Esophagus muscularis mucosa (tissue), 4 donors: ENCODE results near the gene TMEM179. TPM values are rescaled to one million over a fixed set of nuclear protein-coding genes. Genes with fewer than 3 reads are reported as not detected.

ENCODE experiments used
- DNase-seq: peaks from one replicate; pipeline ENCODE4 v3.0.0-alpha.2; 2017; ENCODE audit errors: extremely low spot score
- H3K27ac ChIP-seq, 4 donors: fragments of 200-600 bp; sonication (generic); replicated peaks in 1 of 4; 1 replicate in 3 of 4; 2 replicates in 1 of 4; pipeline ENCODE4 v1.5.1; 2016 to 2019; ENCODE audit warnings: mild to moderate bottlenecking in 1 of 4
- H3K27me3 ChIP-seq, 4 donors: fragments of 200-600 bp; sonication (generic); one replicate each; pipeline versions ENCODE4 v1.5.1 to v1.6.0; 2016 to 2019
- H3K36me3 ChIP-seq, 4 donors: fragments of 200-600 bp; sonication (generic); one replicate each; pipeline ENCODE4 v1.5.1; 2016 to 2019
- H3K4me1 ChIP-seq, 4 donors: fragments of 200-600 bp; sonication (generic); one replicate each; pipeline ENCODE4 v1.5.1; 2016 to 2019
- H3K4me3 ChIP-seq, 4 donors: fragments of 200-600 bp; sonication (generic); 1 replicate in 2 of 4; 2 replicates in 2 of 4; pipeline ENCODE4 v1.5.1; 2016 to 2019; ENCODE audit warnings: mild to moderate bottlenecking in 4 of 4, moderate library complexity in 1 of 4
- H3K9me3 ChIP-seq, 4 donors: fragments of 200-600 bp; sonication (generic); 1 replicate in 3 of 4; 2 replicates in 1 of 4; pipeline ENCODE4 v1.5.1; 2016 to 2019
- EP300 ChIP-seq: sonication (generic); formaldehyde crosslinking; IDR thresholded peaks from one replicate; pipeline ENCODE4 v1.6.1; 2017; ENCODE audit warnings: antibody characterized with exemption
- POLR2A ChIP-seq: fragments of 450-650 bp; IDR thresholded peaks from one replicate; pipeline ENCODE4 v1.6.1; 2017; ENCODE audit warnings: antibody characterized with exemption, moderate library complexity, mild to moderate bottlenecking, low read depth
- POLR2AphosphoS5 ChIP-seq, 2 donors: sonication (generic); formaldehyde crosslinking; IDR thresholded peaks; one replicate each; pipeline ENCODE4 v1.6.1; 2017; ENCODE audit warnings: antibody characterized with exemption in 2 of 2
- WGBS: methylation state at CpG from one replicate; pipeline ENCODE4 v1.1.5; 2018; 5-methylcytosine and 5-hydroxymethylcytosine counted together
- intact Hi-C: fragments of 100-400 bp; cut with DNase I; formaldehyde crosslinking; loops from one replicate; pipeline ENCODE4 v1.15.1; 2023
- total RNA-seq, 4 donors: library from RNA; depleted of rRNA; stranded (reverse); fragments of >200 nt; gene quantifications; one replicate each; pipeline versions ENCODE4 v1.1.0 to v1.2.1, GENCODE V29; 2016
- TF ChIP-seq, protein P1 (sequence below), 3 experiments: fragments of 200-600 bp in 2 of 3; fragments of 450-650 bp in 1 of 3; sonication (generic) in 2 of 3; IDR thresholded peaks; one replicate each; pipeline ENCODE4 v1.5.1; 2017 to 2019; ENCODE audit warnings: antibody characterized with exemption in 3 of 3, mild to moderate bottlenecking in 2 of 3, moderate library complexity in 1 of 3

Gene TMEM179
- total RNA-seq, 4 donors from 2014 or later: 1.4 to 4.2 (median 1.9) TPM

DNA sequence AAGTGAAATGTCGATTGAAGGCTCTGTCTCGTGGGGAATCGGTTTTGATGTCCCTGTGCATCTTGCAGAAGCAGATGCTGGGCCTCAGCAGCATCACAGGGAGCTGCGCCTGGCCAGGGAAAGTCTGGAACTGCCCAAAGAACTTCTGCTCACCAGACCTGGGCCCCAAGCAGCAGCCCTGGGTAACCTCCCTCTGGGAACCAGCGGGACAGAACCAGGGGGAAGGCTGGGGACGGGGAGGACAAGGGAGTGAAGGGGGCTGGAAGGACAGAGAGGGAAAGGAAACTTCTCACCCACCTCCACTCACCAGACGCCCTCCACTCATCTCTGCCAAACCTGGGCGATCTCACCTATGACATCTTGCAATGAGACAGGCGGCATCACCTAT is 51.8 kb downstream of the TMEM179 start:
- intact Hi-C loops: no loop called here
- TF ChIP-seq POLR2AphosphoS5 (IDR thresholded peaks at IDR 0.05) (no peak), POLR2A (no peak), EP300 (no peak)
- TF ChIP-seq, protein P1, sequence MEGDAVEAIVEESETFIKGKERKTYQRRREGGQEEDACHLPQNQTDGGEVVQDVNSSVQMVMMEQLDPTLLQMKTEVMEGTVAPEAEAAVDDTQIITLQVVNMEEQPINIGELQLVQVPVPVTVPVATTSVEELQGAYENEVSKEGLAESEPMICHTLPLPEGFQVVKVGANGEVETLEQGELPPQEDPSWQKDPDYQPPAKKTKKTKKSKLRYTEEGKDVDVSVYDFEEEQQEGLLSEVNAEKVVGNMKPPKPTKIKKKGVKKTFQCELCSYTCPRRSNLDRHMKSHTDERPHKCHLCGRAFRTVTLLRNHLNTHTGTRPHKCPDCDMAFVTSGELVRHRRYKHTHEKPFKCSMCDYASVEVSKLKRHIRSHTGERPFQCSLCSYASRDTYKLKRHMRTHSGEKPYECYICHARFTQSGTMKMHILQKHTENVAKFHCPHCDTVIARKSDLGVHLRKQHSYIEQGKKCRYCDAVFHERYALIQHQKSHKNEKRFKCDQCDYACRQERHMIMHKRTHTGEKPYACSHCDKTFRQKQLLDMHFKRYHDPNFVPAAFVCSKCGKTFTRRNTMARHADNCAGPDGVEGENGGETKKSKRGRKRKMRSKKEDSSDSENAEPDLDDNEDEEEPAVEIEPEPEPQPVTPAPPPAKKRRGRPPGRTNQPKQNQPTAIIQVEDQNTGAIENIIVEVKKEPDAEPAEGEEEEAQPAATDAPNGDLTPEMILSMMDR (IDR thresholded peaks at IDR 0.05): no peak
- Histone ChIP-seq H3K36me3 (no peaks in the 10 kb centered on the region), H3K27ac (no peak overlapping the region), H3K27me3 (peaks cover 0 to 87% (median under 1%) of the 10 kb centered on the region in 4 donors), H3K4me1 (no peaks in the 10 kb centered on the region), H3K9me3 (no peaks in the 10 kb centered on the region), H3K4me3 (no peak overlapping the region)
- DNase-seq: no peak
- WGBS: 77% methylated on average over 4 of the region's 9 CpGs

DNA sequence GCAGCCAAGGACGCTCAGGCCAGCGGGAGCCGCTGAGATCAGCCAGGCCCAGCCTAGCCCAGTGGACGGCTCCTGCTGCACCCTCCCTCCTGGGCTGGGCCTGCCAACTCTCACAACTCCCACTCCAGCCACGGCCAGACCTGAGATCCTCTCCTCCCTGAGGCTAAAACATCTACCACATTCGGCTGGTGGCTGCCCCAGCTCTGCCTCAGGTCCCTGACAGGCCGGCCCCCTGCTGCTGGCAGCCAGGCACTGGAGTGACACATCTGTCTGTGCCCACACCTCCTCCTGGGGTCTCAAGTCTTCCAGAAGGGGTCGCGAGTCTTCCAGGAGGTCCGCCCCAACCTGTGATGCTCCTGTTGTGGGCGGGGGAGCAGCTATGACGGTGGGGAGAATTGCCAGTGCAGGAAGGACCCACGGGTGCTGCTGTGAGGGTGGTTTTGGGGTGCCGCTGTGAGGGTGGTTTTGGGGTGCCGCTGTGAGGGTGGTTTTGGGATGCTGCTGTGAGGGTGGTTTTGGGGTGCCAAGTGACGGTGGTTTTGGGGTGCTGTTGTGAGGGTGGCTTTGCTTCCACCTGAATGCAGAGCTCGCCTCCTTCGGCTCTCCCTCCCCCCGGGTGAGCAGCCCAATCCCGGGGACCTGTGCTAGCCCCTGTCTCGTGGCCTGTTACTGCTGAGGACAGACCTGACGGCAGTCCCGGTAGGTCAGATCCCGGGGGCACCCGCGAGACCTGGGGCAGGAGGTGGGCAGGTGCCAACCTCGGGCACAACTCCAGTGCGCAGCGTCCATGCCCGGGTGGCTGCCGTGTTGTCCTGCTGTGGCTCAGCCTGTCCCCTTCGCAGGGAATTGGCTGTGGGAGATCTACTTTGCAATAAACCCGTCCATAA is 52.5 kb downstream of the TMEM179 start:
- WGBS: 62% methylated on average over 13 of the region's 33 CpGs
- no peak for TF ChIP-seq POLR2AphosphoS5 (IDR thresholded peaks at IDR 0.05)
- no peak for TF ChIP-seq POLR2A
- TF ChIP-seq EP300: no peak
- TF ChIP-seq, protein P1 (IDR thresholded peaks at IDR 0.05): no peak
- H3K27me3 ChIP-seq: peaks cover 0 to 91% (median 3%) of the 10 kb centered on the region in 4 donors
- DNase-seq: no peak
- H3K4me3 ChIP-seq: no peak overlapping the region
- no peaks in the 10 kb centered on the region for H3K36me3 ChIP-seq
- H3K9me3 ChIP-seq: no peaks in the 10 kb centered on the region
- H3K27ac ChIP-seq: no peak overlapping the region
- H3K4me1 ChIP-seq: no peaks in the 10 kb centered on the region
- intact Hi-C loops: no loop called here

DNA sequence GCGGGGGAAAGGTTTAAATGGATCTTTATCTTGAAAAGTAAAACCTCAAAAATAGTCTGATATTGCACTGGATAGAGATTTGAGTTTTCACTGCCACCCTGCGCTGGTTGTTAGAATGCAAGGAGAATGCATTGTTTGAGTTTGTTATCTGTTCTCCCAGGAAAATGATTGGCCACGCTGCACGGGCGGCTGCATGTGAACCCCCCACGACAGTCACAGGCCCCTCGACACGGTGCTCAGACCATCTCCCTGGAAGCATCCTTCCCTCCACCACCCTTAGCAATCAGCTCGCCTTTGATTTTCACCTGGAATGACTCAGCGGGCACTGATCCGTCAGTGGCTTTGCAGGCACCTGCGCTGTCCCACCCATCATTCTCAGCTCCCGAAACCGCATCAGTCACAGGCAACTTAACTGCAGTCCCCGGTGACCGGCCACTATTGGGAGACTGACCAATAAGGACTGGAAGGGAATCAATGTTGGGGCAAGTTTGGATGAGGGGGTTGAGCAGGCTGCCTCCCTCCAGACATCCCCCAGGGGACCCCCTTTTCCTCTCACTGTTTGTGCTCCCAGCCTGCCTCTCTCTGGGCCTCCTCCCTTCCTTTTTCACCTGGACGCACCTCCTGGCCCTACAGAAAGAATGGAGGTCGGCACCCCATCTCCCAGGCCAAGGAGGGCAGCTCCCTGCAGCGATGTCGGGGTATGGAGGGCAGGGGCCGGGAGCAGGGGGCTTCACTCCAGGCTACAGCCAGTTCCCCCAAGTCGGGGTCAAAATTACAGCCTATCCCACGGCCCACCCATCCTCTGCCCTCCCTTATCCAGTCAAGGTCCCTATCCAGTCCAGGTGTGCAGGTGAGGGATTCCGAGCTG is 53.5 kb downstream of the TMEM179 start:
- H3K4me3 ChIP-seq: no peak overlapping the region
- peaks cover 0 to 3% (median 2%) of the 10 kb centered on the region in 4 donors for H3K4me1 ChIP-seq
- peaks cover 0 to 91% (median 3%) of the 10 kb centered on the region in 4 donors for H3K27me3 ChIP-seq
- intact Hi-C loops: no loop called here
- H3K36me3 ChIP-seq: no peaks in the 10 kb centered on the region
- WGBS: 84% methylated on average over 23 of the region's 24 CpGs
- TF ChIP-seq, protein P1 (IDR thresholded peaks at IDR 0.05): no peak
- no peak for TF ChIP-seq POLR2AphosphoS5 (IDR thresholded peaks at IDR 0.05)
- TF ChIP-seq EP300: no peak
- TF ChIP-seq POLR2A: no peak
- no peaks in the 10 kb centered on the region for H3K9me3 ChIP-seq
- H3K27ac ChIP-seq: no peak overlapping the region
- no peak for DNase-seq

DNA sequence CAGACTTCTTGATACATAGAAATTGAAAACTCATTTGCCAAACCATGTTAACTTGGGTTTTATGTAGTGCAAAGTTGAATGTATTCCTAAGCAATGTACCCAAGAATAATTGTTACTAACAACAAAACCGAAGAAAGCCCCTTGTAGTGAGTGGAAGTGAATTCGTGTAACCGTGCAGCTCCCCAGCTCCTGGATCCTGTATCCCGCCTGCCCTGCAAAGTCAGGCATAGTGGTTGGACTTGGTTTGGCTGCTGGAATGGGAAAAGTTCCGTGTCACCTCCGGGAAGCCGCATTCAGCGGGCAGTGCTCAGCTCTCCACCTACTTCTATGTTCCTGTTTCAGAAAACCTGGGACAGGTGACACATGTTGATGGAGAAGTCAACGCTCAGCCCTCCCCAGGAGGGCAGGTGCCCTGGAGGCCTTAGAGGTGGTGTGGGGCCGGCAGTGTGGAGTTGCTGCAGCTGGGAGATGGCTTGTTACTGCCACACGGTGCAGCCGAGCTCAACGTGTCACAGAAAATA is 54.2 kb downstream of the TMEM179 start:
- Histone ChIP-seq H3K4me1 (peaks cover 0 to 8% (median 6%) of the 10 kb centered on the region in 4 donors), H3K27me3 (peaks cover 0 to 91% (median 3%) of the 10 kb centered on the region in 4 donors), H3K27ac (no peak overlapping the region), H3K36me3 (no peaks in the 10 kb centered on the region), H3K9me3 (no peaks in the 10 kb centered on the region), H3K4me3 (no peak overlapping the region)
- intact Hi-C loops: no loop called here
- DNase-seq: no peak
- TF ChIP-seq POLR2A: no peak
- TF ChIP-seq, protein P1 (IDR thresholded peaks at IDR 0.05): no peak
- no peak for TF ChIP-seq EP300
- no peak for TF ChIP-seq POLR2AphosphoS5 (IDR thresholded peaks at IDR 0.05)
- WGBS: 86% methylated on average over 13 of the region's 13 CpGs
